B cell (primary cell): ENCODE results near the gene INSR. TPM values are rescaled to one million over a fixed set of nuclear protein-coding genes. Genes with fewer than 3 reads are reported as not detected.

Experiments used
- ATAC-seq: fragments of 200-7000 bp; cut with Tn5 transposase; one replicate; pipeline ENCODE4 v1.10.0; 2021; ENCODE audit warnings: low read depth, mild to moderate bottlenecking, moderate number of reproducible peaks, moderate library complexity
- CTCF ChIA-PET: fragments of 350-600 bp; sonication (Branson Sonifier 250); formaldehyde crosslinking; loops from one replicate; lab custom pipeline; 2021; ENCODE audit warnings: antibody characterized with exemption, inconsistent platforms; lab: Charles Lee
- POLR2A ChIA-PET: fragments of 350-600 bp; sonication (Branson Sonifier 250); formaldehyde crosslinking; loops from one replicate; lab custom pipeline; 2021; ENCODE audit warnings: antibody characterized with exemption; lab: Charles Lee
- DNase-seq: peaks from one replicate; pipeline ENCODE4 v3.0.0; 2013
- H2AFZ ChIP-seq: 2 replicates; pipeline ENCODE4 v1.6.1; 2012; ENCODE audit warnings: mild to moderate bottlenecking, low read depth, low read length; ENCODE audit not compliant: insufficient read depth, poor library complexity, severe bottlenecking
- H3K27ac ChIP-seq, 2 donors: 1 replicate in 1 of 2; 2 replicates in 1 of 2; pipeline ENCODE4 v1.5.1; 2012 to 2013; ENCODE audit warnings: low read length in 2 of 2, mild to moderate bottlenecking in 2 of 2, moderate library complexity in 1 of 2
- H3K27me3 ChIP-seq, 4 experiments: fragments of 200-600 bp in 1 of 4; sonication (generic) in 1 of 4; replicated peaks in 1 of 4; 1 replicate in 2 of 4; 2 replicates in 2 of 4; pipeline versions ENCODE4 v1.6.1 to v1.7.0; 2013 to 2016; ENCODE audit warnings: low read length in 3 of 4, mild to moderate bottlenecking in 2 of 4, mixed read lengths in 1 of 4, moderate library complexity in 1 of 4; ENCODE audit not compliant: insufficient read depth in 4 of 4, control insufficient read depth in 3 of 4; ENCODE audit errors: control extremely low read depth in 1 of 4
- H3K36me3 ChIP-seq, 2 experiments: replicated peaks in 1 of 2; 1 replicate in 1 of 2; 2 replicates in 1 of 2; pipeline versions ENCODE4 v1.6.1 to v1.7.1; 2013; ENCODE audit warnings: low read length in 1 of 2; ENCODE audit not compliant: insufficient read depth in 2 of 2, control insufficient read depth in 1 of 2; ENCODE audit errors: control extremely low read depth in 1 of 2, extremely low read depth in 1 of 2
- H3K4me1 ChIP-seq, 2 donors: fragments of 200-600 bp in 1 of 2; sonication (generic) in 1 of 2; 1 replicate in 1 of 2; 2 replicates in 1 of 2; pipeline versions ENCODE4 v1.5.1 to v1.6.1; 2013 to 2017; ENCODE audit warnings: low read length in 2 of 2; ENCODE audit not compliant: control insufficient read depth in 2 of 2, insufficient read depth in 2 of 2
- H3K4me2 ChIP-seq: replicated peaks from 2 replicates; pipeline ENCODE3; 2012; ENCODE audit warnings: mild to moderate bottlenecking, low read depth, low read length; ENCODE audit not compliant: poor library complexity, severe bottlenecking
- H3K4me3 ChIP-seq, 5 experiments: fragments of 200-600 bp in 1 of 5; sonication (generic) in 1 of 5; 1 replicate in 3 of 5; 2 replicates in 2 of 5; pipeline versions ENCODE4 v1.5.1 to v1.7.0; 2011 to 2016; ENCODE audit warnings: low read length in 4 of 5, mild to moderate bottlenecking in 4 of 5, low read depth in 2 of 5, control low read depth in 1 of 5, moderate library complexity in 1 of 5; ENCODE audit not compliant: insufficient read depth in 1 of 5; ENCODE audit errors: control extremely low read depth in 1 of 5, extremely low read depth in 1 of 5
- H3K79me2 ChIP-seq: fragments of 200-600 bp; sonication (generic); one replicate; pipeline ENCODE4 v1.6.0; 2016; ENCODE audit warnings: low read length; ENCODE audit not compliant: control insufficient read depth, insufficient read depth
- H3K9ac ChIP-seq: fragments of 200-600 bp; sonication (generic); 2 replicates; pipeline ENCODE4 v1.6.1; 2017; ENCODE audit warnings: mild to moderate bottlenecking, low read length, moderate library complexity
- H3K9me3 ChIP-seq, 3 donors: one replicate each; pipeline versions ENCODE4 v1.6.1 to v1.7.1; 2013; ENCODE audit warnings: low read length in 2 of 3; ENCODE audit not compliant: control insufficient read depth in 2 of 3, insufficient read depth in 1 of 3; ENCODE audit errors: control extremely low read depth in 1 of 3
- H4K20me1 ChIP-seq: 2 replicates; pipeline ENCODE4 v1.6.0; 2012; ENCODE audit warnings: mild to moderate bottlenecking, low read length; ENCODE audit not compliant: insufficient read depth, control insufficient read depth, poor library complexity, severe bottlenecking
- H3K27ac Mint-ChIP-seq: one replicate; pipeline ENCODE4 v1.8.0; 2021; ENCODE audit warnings: mixed read lengths
- H3K27me3 Mint-ChIP-seq: one replicate; pipeline ENCODE4 v1.8.0; 2021; ENCODE audit warnings: mixed read lengths
- H3K4me1 Mint-ChIP-seq: one replicate; pipeline ENCODE4 v1.8.0; 2021; ENCODE audit warnings: mixed read lengths
- H3K4me3 Mint-ChIP-seq: one replicate; pipeline ENCODE4 v1.8.0; 2021; ENCODE audit warnings: mixed read lengths
- H3K9me3 Mint-ChIP-seq: one replicate; pipeline ENCODE4 v1.8.0; 2022; ENCODE audit warnings: mixed read lengths; ENCODE audit not compliant: insufficient read depth
- EZH2 ChIP-seq: IDR thresholded peaks from 2 replicates; pipeline ENCODE4 v1.6.1; 2012; ENCODE audit warnings: borderline replicate concordance, low read depth, mild to moderate bottlenecking, moderate library complexity, low read length; ENCODE audit not compliant: insufficient read depth, poor library complexity, severe bottlenecking
- WGBS: methylation state at CpG from one replicate; pipeline ENCODE4 v1.1.5; 2013; ENCODE audit warnings: missing lambda C conversion rate; ENCODE audit not compliant: insufficient coverage; 5-methylcytosine and 5-hydroxymethylcytosine counted together
- intact Hi-C: fragments of 100-400 bp; cut with micrococcal nuclease; formaldehyde crosslinking; loops from one replicate; pipeline ENCODE4 v1.10.0; 2022
- polyA plus RNA-seq: library from polyadenylated mRNA; depleted of rRNA; stranded (reverse); fragments of >200 nt; gene quantifications from 2 replicates; pipeline ENCODE4 v1.2.3, GENCODE V29; 2012
- total RNA-seq, 2 donors: library from RNA; stranded (reverse); fragments of 120-200 nt in 1 of 2; gene quantifications; 1 replicate in 1 of 2; 2 replicates in 1 of 2; pipeline versions ENCODE4 v1.2.3 to v1.2.4, GENCODE V29; 2013 to 2022
- TF ChIP-seq, protein P1 (sequence below): fragments of 200-600 bp; IDR thresholded peaks from one replicate; pipeline ENCODE4 v1.8.0; 2022; ENCODE audit warnings: antibody characterized with exemption, mild to moderate bottlenecking

Gene INSR
- total and polyA plus RNA-seq, 2 donors (not counting 1 experiment from before 2014, with no cell fraction given) = 1.4 to 6.3 TPM

- peaks cover 0 to 5% (median 3%) of the 10 kb centered on the region in 3 donors for H3K9me3 ChIP-seq
- no peak for ATAC-seq
- 94% methylated on average over 2 of the region's 4 CpGs for WGBS
- H3K27me3 ChIP-seq = no peaks in the 10 kb centered on the region
- no peak overlapping the region for H3K4me2 ChIP-seq
- CTCF ChIA-PET = no interaction called here
- no peak overlapping the region for H3K9ac ChIP-seq
- no peak overlapping the region for H3K27ac ChIP-seq
- no peak overlapping the region for H2AFZ ChIP-seq
- no peak for DNase-seq
- Mint-ChIP-seq H3K4me3 (no peak overlapping the region), H3K9me3 (peaks cover 2% of the 10 kb centered on the region), H3K27me3 (peaks cover 4% of the 10 kb centered on the region), H3K4me1 (peaks cover 2% of the 10 kb centered on the region), H3K27ac (no peak overlapping the region)
- H4K20me1 ChIP-seq = no peaks in the 10 kb centered on the region
- no peaks in the 10 kb centered on the region for H3K36me3 ChIP-seq
- H3K4me1 ChIP-seq = peaks cover 0 to 2% of the 10 kb centered on the region in 2 donors
- POLR2A ChIA-PET = no interaction called here
- H3K79me2 ChIP-seq = no peaks in the 10 kb centered on the region
- TF ChIP-seq, protein P1, sequence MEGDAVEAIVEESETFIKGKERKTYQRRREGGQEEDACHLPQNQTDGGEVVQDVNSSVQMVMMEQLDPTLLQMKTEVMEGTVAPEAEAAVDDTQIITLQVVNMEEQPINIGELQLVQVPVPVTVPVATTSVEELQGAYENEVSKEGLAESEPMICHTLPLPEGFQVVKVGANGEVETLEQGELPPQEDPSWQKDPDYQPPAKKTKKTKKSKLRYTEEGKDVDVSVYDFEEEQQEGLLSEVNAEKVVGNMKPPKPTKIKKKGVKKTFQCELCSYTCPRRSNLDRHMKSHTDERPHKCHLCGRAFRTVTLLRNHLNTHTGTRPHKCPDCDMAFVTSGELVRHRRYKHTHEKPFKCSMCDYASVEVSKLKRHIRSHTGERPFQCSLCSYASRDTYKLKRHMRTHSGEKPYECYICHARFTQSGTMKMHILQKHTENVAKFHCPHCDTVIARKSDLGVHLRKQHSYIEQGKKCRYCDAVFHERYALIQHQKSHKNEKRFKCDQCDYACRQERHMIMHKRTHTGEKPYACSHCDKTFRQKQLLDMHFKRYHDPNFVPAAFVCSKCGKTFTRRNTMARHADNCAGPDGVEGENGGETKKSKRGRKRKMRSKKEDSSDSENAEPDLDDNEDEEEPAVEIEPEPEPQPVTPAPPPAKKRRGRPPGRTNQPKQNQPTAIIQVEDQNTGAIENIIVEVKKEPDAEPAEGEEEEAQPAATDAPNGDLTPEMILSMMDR = no peak
- TF ChIP-seq EZH2 = no peak
- intact Hi-C loops = no loop called here
- H3K4me3 ChIP-seq = no peak overlapping the region
Observed at GRCh38 chr19:7250951-7251350, 43.3 kb downstream of the INSR start.

DNA sequence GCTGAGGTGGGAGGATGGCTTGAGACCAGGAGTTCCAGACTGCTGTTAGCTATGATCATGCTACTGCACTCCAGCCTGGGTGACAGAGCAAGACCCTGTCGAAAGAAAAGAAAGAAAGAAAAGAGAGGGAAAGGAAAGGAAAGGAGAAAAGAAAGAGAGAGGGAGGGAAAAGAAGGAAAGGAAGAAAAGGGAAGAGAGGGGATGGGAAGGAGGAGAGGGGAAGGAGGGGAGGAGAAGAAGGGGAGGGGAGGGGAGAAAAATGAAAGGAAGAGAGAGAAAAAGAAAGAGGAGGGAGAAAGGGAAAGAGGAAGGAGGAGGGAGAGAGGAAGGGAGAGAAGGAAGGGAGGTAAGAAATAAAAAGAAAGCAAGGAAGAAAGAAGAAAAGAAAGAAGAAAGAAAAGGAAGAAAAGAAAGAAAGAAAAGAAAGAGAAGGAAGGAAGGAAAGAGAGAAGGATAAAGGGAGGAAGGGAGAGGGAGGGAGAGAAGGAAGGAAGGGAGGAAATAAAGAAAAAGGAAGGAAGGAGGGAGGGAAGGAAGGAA, 44.1 kb downstream of the INSR start:
- H3K27me3 Mint-ChIP-seq = peaks cover 4% of the 10 kb centered on the region
- Histone ChIP-seq H3K9ac (no peak overlapping the region), H4K20me1 (no peaks in the 10 kb centered on the region), H3K79me2 (no peaks in the 10 kb centered on the region), H3K36me3 (no peaks in the 10 kb centered on the region), H3K27ac (no peak overlapping the region), H2AFZ (no peak overlapping the region), H3K4me1 (peaks cover 0 to 2% of the 10 kb centered on the region in 2 donors), H3K9me3 (peaks cover 0 to 5% (median 3%) of the 10 kb centered on the region in 3 donors), H3K4me2 (no peak overlapping the region), H3K4me3 (no peak overlapping the region), H3K27me3 (no peaks in the 10 kb centered on the region)
- H3K4me3 Mint-ChIP-seq = no peak overlapping the region
- POLR2A ChIA-PET = interaction anchor here (0.6 kb wide), 1 partner anchor 10 kb away, joined by 10 read pairs; no protein-coding TSS in a partner anchor
- no peak for DNase-seq
- H3K4me1 Mint-ChIP-seq = peaks cover 2% of the 10 kb centered on the region
- CTCF ChIA-PET = no interaction called here
- H3K27ac Mint-ChIP-seq = no peak overlapping the region
- H3K9me3 Mint-ChIP-seq = peaks cover 2% of the 10 kb centered on the region
- intact Hi-C loops = no loop called here
- no peak for TF ChIP-seq EZH2
- TF ChIP-seq, protein P1 = peak; percentile 9
- ATAC-seq = no peak
- 83% methylated on average over 1 of the region's 1 CpG for WGBS
